Smooth muscle cell (in vitro differentiated cells): ENCODE measurements around the gene EPN1. TPM values are rescaled to one million over a fixed set of nuclear protein-coding genes. Genes with fewer than 3 reads are reported as not detected.

Source experiments
- DNase-seq: peaks from one replicate; lab custom pipeline; 2025; ENCODE audit not compliant: unreplicated experiment; lab: John Stamatoyannopoulos, UW
- H2AFZ ChIP-seq: fragments of 200-600 bp; sonication (generic); 2 replicates; pipeline ENCODE4 v1.6.0; 2016; ENCODE audit warnings: antibody characterized with exemption, low read depth, mild to moderate bottlenecking
- H3F3A ChIP-seq: fragments of 200-600 bp; sonication (generic); 2 replicates; pipeline ENCODE4 v1.6.0; 2017; ENCODE audit warnings: antibody characterized with exemption, low read depth
- H3K27ac ChIP-seq: fragments of 200-600 bp; sonication (generic); 2 replicates; pipeline ENCODE4 v1.5.1; 2016; ENCODE audit warnings: low read depth, mild to moderate bottlenecking
- H3K27me3 ChIP-seq: fragments of 200-600 bp; sonication (generic); 2 replicates; pipeline ENCODE4 v1.6.1; 2016; ENCODE audit warnings: low read depth, mild to moderate bottlenecking
- H3K36me3 ChIP-seq: fragments of 200-600 bp; sonication (generic); 2 replicates; pipeline ENCODE4 v1.5.1; 2016; ENCODE audit warnings: low read depth
- H3K4me1 ChIP-seq: fragments of 200-600 bp; sonication (generic); 2 replicates; pipeline ENCODE4 v1.5.1; 2016; ENCODE audit warnings: low read depth
- H3K4me2 ChIP-seq: fragments of 200-600 bp; sonication (generic); 2 replicates; pipeline ENCODE4 v1.6.0; 2016; ENCODE audit warnings: mild to moderate bottlenecking
- H3K4me3 ChIP-seq: fragments of 200-600 bp; sonication (generic); 2 replicates; pipeline ENCODE4 v1.5.1; 2016; ENCODE audit warnings: mild to moderate bottlenecking
- H3K79me2 ChIP-seq: fragments of 200-600 bp; sonication (generic); 2 replicates; pipeline ENCODE4 v1.6.0; 2016; ENCODE audit warnings: low read depth, mild to moderate bottlenecking
- H3K9ac ChIP-seq: fragments of 200-600 bp; sonication (generic); 2 replicates; pipeline ENCODE4 v1.6.0; 2016; ENCODE audit warnings: low read depth
- H3K9me3 ChIP-seq: fragments of 200-600 bp; sonication (generic); replicated peaks from 2 replicates; pipeline ENCODE4 v1.5.1; 2016; ENCODE audit warnings: low read depth
- H4K20me1 ChIP-seq: fragments of 200-600 bp; sonication (generic); 2 replicates; pipeline ENCODE4 v1.6.0; 2016; ENCODE audit warnings: low read depth
- WGBS: methylation state at CpG from one replicate; pipeline ENCODE4 v1.1.7; 2016; ENCODE audit warnings: low lambda C conversion rate; 5-methylcytosine and 5-hydroxymethylcytosine counted together
- polyA plus RNA-seq: library from polyadenylated mRNA; unstranded; fragments of >200 nt; fragmentation: Nextera tagmentation; extraction: Ambion mirVana; gene quantifications from 2 replicates; pipeline ENCODE4 v1.2.1, GENCODE V29; 2016
- total RNA-seq: library from RNA; depleted of rRNA; stranded (reverse); fragments of >200 nt; gene quantifications from 2 replicates; pipeline ENCODE4 v1.2.3, GENCODE V29; 2014
- TF ChIP-seq, protein P1 (sequence below): fragments of 200-600 bp; sonication (generic); IDR thresholded peaks from 2 replicates; pipeline ENCODE4 v1.5.1; 2017; ENCODE audit warnings: borderline replicate concordance, mild to moderate bottlenecking, antibody characterized with exemption; ENCODE audit not compliant: insufficient read depth, poor library complexity, severe bottlenecking

Gene EPN1
- total and polyA plus RNA-seq, 2 experiments from 2014 or later = 25.3 to 121 TPM

DNA sequence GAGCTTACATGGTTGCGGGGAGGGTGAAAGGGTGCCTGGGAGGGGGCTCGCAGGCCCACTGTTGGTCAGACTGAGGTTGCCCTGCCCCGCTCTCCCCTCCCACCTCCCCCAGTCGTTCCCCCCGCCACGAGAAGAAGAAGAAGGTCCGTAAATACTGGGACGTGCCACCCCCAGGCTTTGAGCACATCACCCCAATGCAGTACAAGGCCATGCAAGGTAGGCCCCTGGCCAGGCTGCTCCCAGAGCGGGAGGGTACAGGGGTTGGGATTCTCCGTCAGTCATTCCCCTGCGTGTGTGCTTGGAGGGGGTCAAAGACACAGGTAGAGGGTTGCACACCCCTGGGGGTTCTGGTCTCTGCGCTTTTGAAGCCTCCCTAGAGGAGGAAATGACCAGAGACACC is 14.6 kb upstream of the EPN1 start:
- Histone ChIP-seq H3F3A (no peaks in the 10 kb centered on the region), H2AFZ (no peak overlapping the region), H3K9me3 (no peaks in the 10 kb centered on the region), H3K4me3 (no peak overlapping the region), H3K27ac (no peak overlapping the region), H3K9ac (no peak overlapping the region), H3K4me1 (peaks cover 23% of the 10 kb centered on the region), H3K27me3 (no peaks in the 10 kb centered on the region), H3K4me2 (no peak overlapping the region), H3K36me3 (peaks cover 6% of the 10 kb centered on the region), H4K20me1 (peaks cover 95% of the 10 kb centered on the region), H3K79me2 (peaks cover 87% of the 10 kb centered on the region)
- 96% methylated on average over 9 of the region's 12 CpGs for WGBS
- DNase-seq = no peak
- TF ChIP-seq, protein P1, sequence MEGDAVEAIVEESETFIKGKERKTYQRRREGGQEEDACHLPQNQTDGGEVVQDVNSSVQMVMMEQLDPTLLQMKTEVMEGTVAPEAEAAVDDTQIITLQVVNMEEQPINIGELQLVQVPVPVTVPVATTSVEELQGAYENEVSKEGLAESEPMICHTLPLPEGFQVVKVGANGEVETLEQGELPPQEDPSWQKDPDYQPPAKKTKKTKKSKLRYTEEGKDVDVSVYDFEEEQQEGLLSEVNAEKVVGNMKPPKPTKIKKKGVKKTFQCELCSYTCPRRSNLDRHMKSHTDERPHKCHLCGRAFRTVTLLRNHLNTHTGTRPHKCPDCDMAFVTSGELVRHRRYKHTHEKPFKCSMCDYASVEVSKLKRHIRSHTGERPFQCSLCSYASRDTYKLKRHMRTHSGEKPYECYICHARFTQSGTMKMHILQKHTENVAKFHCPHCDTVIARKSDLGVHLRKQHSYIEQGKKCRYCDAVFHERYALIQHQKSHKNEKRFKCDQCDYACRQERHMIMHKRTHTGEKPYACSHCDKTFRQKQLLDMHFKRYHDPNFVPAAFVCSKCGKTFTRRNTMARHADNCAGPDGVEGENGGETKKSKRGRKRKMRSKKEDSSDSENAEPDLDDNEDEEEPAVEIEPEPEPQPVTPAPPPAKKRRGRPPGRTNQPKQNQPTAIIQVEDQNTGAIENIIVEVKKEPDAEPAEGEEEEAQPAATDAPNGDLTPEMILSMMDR = no peak

DNA sequence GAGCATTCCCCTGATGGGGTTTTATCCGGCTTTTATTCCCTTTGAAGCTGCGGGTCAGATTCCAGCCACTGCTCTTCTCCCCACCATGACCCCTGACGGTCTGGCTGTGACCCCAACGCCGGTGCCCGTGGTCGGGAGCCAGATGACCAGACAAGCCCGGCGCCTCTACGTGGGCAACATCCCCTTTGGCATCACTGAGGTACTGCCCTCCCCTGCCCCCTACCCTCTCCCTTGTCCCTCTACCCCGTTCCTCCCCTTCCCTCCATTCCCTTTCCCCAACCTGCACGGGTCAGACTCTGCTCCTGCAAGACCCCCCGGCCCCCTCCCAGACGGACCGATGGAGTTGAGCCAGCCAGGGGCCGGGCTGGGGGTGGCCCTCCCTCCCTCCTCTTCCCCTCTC is 14.0 kb upstream of the EPN1 start:
- Histone ChIP-seq H3K9ac (no peak overlapping the region), H3K36me3 (peaks cover 6% of the 10 kb centered on the region), H3K27ac (no peak overlapping the region), H3K4me1 (peaks cover 23% of the 10 kb centered on the region), H3F3A (no peaks in the 10 kb centered on the region), H3K4me2 (no peak overlapping the region), H2AFZ (no peak overlapping the region), H3K79me2 (peaks cover 87% of the 10 kb centered on the region), H3K27me3 (no peaks in the 10 kb centered on the region), H3K4me3 (no peak overlapping the region), H3K9me3 (no peaks in the 10 kb centered on the region), H4K20me1 (peaks cover 95% of the 10 kb centered on the region)
- TF ChIP-seq, protein P1 = no peak
- DNase-seq = no peak
- WGBS = 97% methylated on average over 10 of the region's 16 CpGs

DNA sequence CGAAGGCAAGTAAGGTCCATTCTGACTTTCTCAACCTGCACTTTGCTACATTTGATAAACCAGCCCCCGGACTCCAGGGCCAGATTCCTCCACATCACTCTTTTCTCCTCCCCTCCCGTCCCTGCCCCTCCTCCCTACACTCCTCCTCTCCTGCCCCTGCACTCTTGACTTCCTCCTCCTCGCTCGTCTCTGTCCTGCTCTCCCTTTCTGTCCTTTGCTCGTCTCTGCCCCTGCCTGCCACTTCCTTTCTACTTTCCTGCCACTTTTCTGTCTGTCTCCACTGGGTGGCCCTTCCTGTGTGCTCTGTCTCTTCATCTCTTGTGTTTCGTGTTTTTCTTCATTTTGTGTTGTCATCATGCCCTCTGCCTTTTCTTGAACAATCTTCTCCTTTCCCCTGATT is 13.2 kb upstream of the EPN1 start:
- TF ChIP-seq, protein P1 = no peak
- Histone ChIP-seq H4K20me1 (peaks cover 95% of the 10 kb centered on the region), H3K4me1 (peaks cover 15% of the 10 kb centered on the region), H3K79me2 (peaks cover 87% of the 10 kb centered on the region), H3K4me2 (no peak overlapping the region), H3K4me3 (no peak overlapping the region), H3K9me3 (no peaks in the 10 kb centered on the region), H2AFZ (no peak overlapping the region), H3K27ac (no peak overlapping the region), H3K27me3 (no peaks in the 10 kb centered on the region), H3K36me3 (peaks cover 6% of the 10 kb centered on the region), H3F3A (no peaks in the 10 kb centered on the region), H3K9ac (no peak overlapping the region)
- 87% methylated on average over 5 of the region's 7 CpGs for WGBS
- DNase-seq = no peak

DNA sequence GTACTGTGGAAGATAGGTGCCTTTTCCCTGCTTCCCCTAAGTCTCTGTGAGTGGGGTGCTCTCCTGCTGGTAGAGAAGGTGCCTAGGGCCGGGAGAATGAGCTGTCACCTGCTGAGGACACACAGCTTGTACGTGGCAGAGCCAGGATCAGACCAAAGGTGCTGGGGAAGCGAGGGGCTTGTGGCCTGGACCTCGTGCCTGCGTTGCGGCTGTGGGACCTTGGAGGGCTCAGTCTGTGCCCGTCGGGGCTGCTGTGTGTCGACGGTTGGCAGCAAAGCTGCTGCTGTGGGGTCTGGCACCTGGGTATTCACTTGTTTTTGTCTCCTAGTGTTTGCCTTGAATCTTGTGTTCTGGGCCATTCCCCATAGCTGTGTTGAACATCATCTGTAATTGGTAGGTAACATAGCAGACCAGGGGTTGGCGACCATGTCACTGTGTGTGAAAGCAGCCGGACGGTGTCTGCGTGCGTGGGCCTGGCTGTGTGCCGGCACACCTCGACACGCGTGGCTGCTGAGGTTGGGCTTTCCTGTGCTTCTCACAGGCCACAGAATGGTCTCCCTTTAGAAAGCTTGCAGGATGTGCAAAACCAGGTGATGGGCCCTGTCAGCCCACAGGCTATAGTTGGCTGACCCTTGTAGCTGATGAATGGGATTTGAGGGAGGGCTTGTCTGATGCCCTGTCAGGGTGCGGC is 11.0 kb upstream of the EPN1 start:
- no peak overlapping the region for H2AFZ ChIP-seq
- H4K20me1 ChIP-seq = peaks cover 95% of the 10 kb centered on the region
- TF ChIP-seq, protein P1 = no peak
- H3F3A ChIP-seq = no peaks in the 10 kb centered on the region
- DNase-seq = no peak
- 92% methylated on average over 20 of the region's 20 CpGs for WGBS
- no peak overlapping the region for H3K27ac ChIP-seq
- no peak overlapping the region for H3K9ac ChIP-seq
- no peaks in the 10 kb centered on the region for H3K4me1 ChIP-seq
- H3K79me2 ChIP-seq = peaks cover 86% of the 10 kb centered on the region
- no peak overlapping the region for H3K4me2 ChIP-seq
- no peaks in the 10 kb centered on the region for H3K27me3 ChIP-seq
- H3K4me3 ChIP-seq = no peak overlapping the region
- H3K9me3 ChIP-seq = no peaks in the 10 kb centered on the region
- H3K36me3 ChIP-seq = peaks cover 6% of the 10 kb centered on the region
